Activated T-helper 2 cell treated with anti-CD3 and anti-CD28 coated beads, Interferon-gamma antibody, Interleukin-2, Interleukin-4, amounts not matched to agents 10 μg/mL and 5 μg/mL and 100 μg/mL, durations not matched to agents 14 hours and 24 hours and 36 hours (primary cell): ENCODE measurements around the gene MTCH1. TPM values are rescaled to one million over a fixed set of nuclear protein-coding genes. Genes with fewer than 3 reads are reported as not detected.
"Not testable (repeated sequence)": the region's sequence is repeated elsewhere in the genome, so short reads cannot be mapped to it uniquely, and the experiment has no call there.

Experiments used
- DNase-seq: peaks from one replicate; pipeline ENCODE4 v3.0.0; 2021; ENCODE audit warnings: low spot score
- H3K27ac Mint-ChIP-seq: one replicate; pipeline ENCODE4 v1.8.0; 2021; ENCODE audit warnings: mixed read lengths
- H3K27me3 Mint-ChIP-seq: one replicate; pipeline ENCODE4 v1.8.0; 2021; ENCODE audit warnings: low read depth, mixed read lengths
- H3K36me3 Mint-ChIP-seq: one replicate; pipeline ENCODE4 v1.8.0; 2021; ENCODE audit warnings: low read depth, mixed read lengths
- H3K4me1 Mint-ChIP-seq: one replicate; pipeline ENCODE4 v1.8.0; 2021; ENCODE audit warnings: low read depth, mixed read lengths
- H3K4me3 Mint-ChIP-seq: one replicate; pipeline ENCODE4 v1.8.0; 2021; ENCODE audit warnings: low read depth, mild to moderate bottlenecking, moderate library complexity, mixed read lengths
- H3K9me3 Mint-ChIP-seq: one replicate; pipeline ENCODE4 v1.8.0; 2021; ENCODE audit warnings: mixed read lengths
- intact Hi-C: fragments of 100-400 bp; cut with micrococcal nuclease; formaldehyde crosslinking; loops from one replicate; pipeline ENCODE4 v1.15.1; 2023
- total RNA-seq: library from RNA; stranded (reverse); gene quantifications from 2 replicates; pipeline ENCODE4 v1.2.3, GENCODE V29; 2022

Gene MTCH1
- total RNA-seq, 1 donor from 2014 or later, result 117 TPM

- no peak overlapping the region for H3K27ac Mint-ChIP-seq
- DNase-seq, result no peak
- intact Hi-C loops, result no loop called here
- peaks cover 23% of the 10 kb centered on the region for H3K27me3 Mint-ChIP-seq
- H3K4me3 Mint-ChIP-seq, result no peak overlapping the region
- peaks cover 39% of the 10 kb centered on the region for H3K4me1 Mint-ChIP-seq
- H3K9me3 Mint-ChIP-seq, result no peaks in the 10 kb centered on the region
- H3K36me3 Mint-ChIP-seq, result no peaks in the 10 kb centered on the region
Observed at GRCh38 chr6:36956446-36956820, 29.6 kb downstream of the MTCH1 start.

- H3K36me3 Mint-ChIP-seq, result no peaks in the 10 kb centered on the region
- intact Hi-C loops, result no loop called here
- no peak overlapping the region for H3K27ac Mint-ChIP-seq
- DNase-seq, result no peak
- peaks cover 23% of the 10 kb centered on the region for H3K27me3 Mint-ChIP-seq
- H3K4me3 Mint-ChIP-seq, result no peak overlapping the region
- H3K4me1 Mint-ChIP-seq, result peaks cover 34% of the 10 kb centered on the region
- H3K9me3 Mint-ChIP-seq, result no peaks in the 10 kb centered on the region
Observed at GRCh38 chr6:36955671-36956445, 30.1 kb downstream of the MTCH1 start.

DNA sequence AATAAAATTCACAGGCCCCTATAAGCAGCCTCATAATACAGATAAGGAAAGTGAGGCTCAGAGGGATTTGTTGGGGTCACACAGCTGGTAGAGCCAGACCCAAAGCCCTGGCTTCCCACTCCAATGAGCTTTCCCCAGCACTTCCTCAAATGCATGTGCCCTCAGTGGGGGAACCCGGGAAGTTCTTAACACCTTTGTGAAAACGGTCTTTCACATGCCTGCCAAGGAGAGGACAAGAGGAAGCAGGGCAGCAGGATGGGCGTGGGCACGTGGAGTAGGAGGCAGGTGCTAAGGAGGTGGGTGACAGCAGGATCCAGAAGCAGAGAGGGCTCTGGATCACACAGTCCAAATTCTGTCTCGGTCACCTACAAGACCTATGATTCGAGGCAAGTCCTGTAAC is 30.9 kb downstream of the MTCH1 start:
- intact Hi-C loops, result no loop called here
- no peak for DNase-seq
- Mint-ChIP-seq H3K4me1 (peaks cover 29% of the 10 kb centered on the region), H3K27me3 (peaks cover 25% of the 10 kb centered on the region), H3K36me3 (no peaks in the 10 kb centered on the region), H3K27ac (no peak overlapping the region), H3K4me3 (no peak overlapping the region), H3K9me3 (no peaks in the 10 kb centered on the region)

GRCh38 chr6:36954262-36954931 is 31.6 kb downstream of the MTCH1 start, which contains the start of gene PI16:
PI16 (plus strand) TSS chr6:36954738; CDS start chr6:36954761, 23 bp downstream.
- no peak for DNase-seq
- no peaks in the 10 kb centered on the region for H3K9me3 Mint-ChIP-seq
- H3K27me3 Mint-ChIP-seq, result peaks cover 28% of the 10 kb centered on the region
- intact Hi-C loops, result loop anchor here (1.0 kb wide), 1 partner anchor 42 kb away; no protein-coding TSS in a partner anchor
- H3K4me3 Mint-ChIP-seq, result no peak within 1 kb of the TSS
- H3K36me3 Mint-ChIP-seq, result no peaks in the 10 kb centered on the region
- H3K27ac Mint-ChIP-seq, result no peak within 1 kb of the TSS
- peaks cover 34% of the 10 kb centered on the region for H3K4me1 Mint-ChIP-seq

- Mint-ChIP-seq H3K9me3 (no peaks in the 10 kb centered on the region), H3K4me3 (no peak overlapping the region), H3K27ac (no peak overlapping the region), H3K4me1 (peaks cover 38% of the 10 kb centered on the region), H3K27me3 (peaks cover 30% of the 10 kb centered on the region), H3K36me3 (no peaks in the 10 kb centered on the region)
- no peak for DNase-seq
- intact Hi-C loops, result loop anchor here (1.0 kb wide), 1 partner anchor 42 kb away; no protein-coding TSS in a partner anchor
Observed at GRCh38 chr6:36953931-36954261, 32.1 kb downstream of the MTCH1 start.

DNA sequence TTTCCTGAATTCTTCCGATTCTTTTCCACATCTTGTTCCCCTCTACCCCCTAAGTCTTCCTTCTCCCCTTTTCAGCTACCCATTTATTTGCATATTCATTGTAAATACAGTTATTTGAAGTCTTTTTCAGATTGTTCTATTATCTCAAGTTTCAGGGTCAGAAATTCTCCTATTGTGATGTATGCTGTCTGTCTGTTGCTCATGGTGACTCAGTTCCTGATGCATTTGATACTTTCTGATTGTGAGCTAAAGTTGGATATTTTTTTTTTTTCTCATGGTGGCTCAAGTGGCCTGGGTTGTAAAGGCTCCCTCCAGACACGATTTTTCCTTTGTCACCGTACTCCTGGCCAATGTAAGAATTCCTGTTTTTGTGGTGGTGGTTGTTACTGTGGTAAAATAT is 36.4 kb downstream of the MTCH1 start:
- H3K9me3 Mint-ChIP-seq, result no peaks in the 10 kb centered on the region
- no peak for DNase-seq
- H3K36me3 Mint-ChIP-seq, result no peaks in the 10 kb centered on the region
- no peak overlapping the region for H3K27ac Mint-ChIP-seq
- H3K4me3 Mint-ChIP-seq, result no peak overlapping the region
- intact Hi-C loops, result no loop called here
- peaks cover 35% of the 10 kb centered on the region for H3K4me1 Mint-ChIP-seq
- peaks cover 11% of the 10 kb centered on the region for H3K27me3 Mint-ChIP-seq

DNA sequence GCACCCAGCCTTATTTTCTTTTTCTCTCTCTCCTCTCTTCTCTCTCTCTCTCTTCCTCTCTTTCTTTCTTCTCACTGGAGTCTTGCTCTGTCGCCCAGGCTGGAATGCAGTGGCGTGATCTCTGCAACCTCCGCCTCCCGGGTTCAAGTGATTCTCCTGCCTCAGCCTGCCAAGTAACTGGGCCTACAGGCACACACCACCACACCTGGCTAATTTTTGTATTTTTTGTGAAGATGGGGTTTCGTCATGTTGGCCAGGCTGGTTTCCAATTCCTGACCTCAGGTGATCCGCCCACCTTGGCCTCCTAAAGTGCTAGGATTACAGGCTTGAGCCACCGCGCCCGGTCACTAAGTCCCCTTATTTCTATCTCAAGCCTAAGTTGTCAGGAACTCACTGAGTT is 36.9 kb downstream of the MTCH1 start:
- H3K27me3 Mint-ChIP-seq, result peaks cover 11% of the 10 kb centered on the region
- intact Hi-C loops, H3K36me3 Mint-ChIP-seq, DNase-seq, H3K4me3 Mint-ChIP-seq, H3K9me3 Mint-ChIP-seq, H3K27ac Mint-ChIP-seq: not testable (repeated sequence)
- H3K4me1 Mint-ChIP-seq, result peaks cover 31% of the 10 kb centered on the region

DNA sequence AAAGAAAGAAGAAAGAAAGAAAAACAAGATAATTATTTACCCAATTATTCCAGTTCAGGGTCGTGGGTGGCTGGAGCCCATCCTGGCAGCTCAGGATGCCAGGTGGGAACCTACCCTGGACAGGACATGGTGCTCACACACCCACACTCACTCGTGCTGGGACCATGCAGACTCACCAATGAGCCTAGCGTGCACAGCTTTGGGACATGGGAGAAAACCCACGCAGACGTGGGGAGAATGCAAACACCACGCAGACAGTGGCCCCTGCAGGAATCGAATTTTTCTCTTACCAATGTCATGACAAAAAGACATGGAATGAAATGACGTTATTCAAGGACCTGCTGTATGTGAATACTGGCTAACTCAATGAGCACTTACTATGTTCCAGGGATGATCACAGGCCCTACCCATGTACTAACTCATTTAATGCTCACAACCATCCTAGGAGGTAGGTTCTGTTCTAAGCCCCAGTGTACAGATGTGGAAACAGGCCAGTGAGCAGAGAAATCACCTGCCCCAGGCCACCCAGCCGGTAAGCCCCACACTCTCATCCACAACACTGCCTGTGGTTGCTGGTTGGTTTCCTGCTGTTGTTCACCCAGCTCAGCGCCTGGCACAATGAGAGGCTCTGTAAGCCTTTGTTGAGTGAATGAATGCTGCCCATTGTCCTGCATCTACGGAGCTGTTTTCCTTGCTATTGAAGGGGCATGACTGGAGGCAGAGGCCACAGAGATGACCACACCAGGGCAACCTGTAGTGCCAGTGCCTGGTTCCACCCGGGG is 38.2 kb downstream of the MTCH1 start:
- peaks cover 26% of the 10 kb centered on the region for H3K4me1 Mint-ChIP-seq
- no peaks in the 10 kb centered on the region for H3K36me3 Mint-ChIP-seq
- H3K27me3 Mint-ChIP-seq, result peaks cover 16% of the 10 kb centered on the region
- intact Hi-C loops, result no loop called here
- DNase-seq, result no peak
- H3K4me3 Mint-ChIP-seq, result no peak overlapping the region
- no peaks in the 10 kb centered on the region for H3K9me3 Mint-ChIP-seq
- no peak overlapping the region for H3K27ac Mint-ChIP-seq

- H3K4me3 Mint-ChIP-seq, result no peak overlapping the region
- H3K4me1 Mint-ChIP-seq, result peaks cover 26% of the 10 kb centered on the region
- no peaks in the 10 kb centered on the region for H3K9me3 Mint-ChIP-seq
- H3K27ac Mint-ChIP-seq, result no peak overlapping the region
- intact Hi-C loops, result no loop called here
- peaks cover 18% of the 10 kb centered on the region for H3K27me3 Mint-ChIP-seq
- DNase-seq, result no peak
- no peaks in the 10 kb centered on the region for H3K36me3 Mint-ChIP-seq
Observed at GRCh38 chr6:36946526-36946925, 39.5 kb downstream of the MTCH1 start.

- peaks cover 28% of the 10 kb centered on the region for H3K4me1 Mint-ChIP-seq
- no peak for DNase-seq
- intact Hi-C loops, result no loop called here
- H3K36me3 Mint-ChIP-seq, result no peaks in the 10 kb centered on the region
- no peak overlapping the region for H3K4me3 Mint-ChIP-seq
- no peak overlapping the region for H3K27ac Mint-ChIP-seq
- H3K27me3 Mint-ChIP-seq, result peaks cover 17% of the 10 kb centered on the region
- H3K9me3 Mint-ChIP-seq, result no peaks in the 10 kb centered on the region
Observed at GRCh38 chr6:36945301-36945700, 40.7 kb downstream of the MTCH1 start.

DNA sequence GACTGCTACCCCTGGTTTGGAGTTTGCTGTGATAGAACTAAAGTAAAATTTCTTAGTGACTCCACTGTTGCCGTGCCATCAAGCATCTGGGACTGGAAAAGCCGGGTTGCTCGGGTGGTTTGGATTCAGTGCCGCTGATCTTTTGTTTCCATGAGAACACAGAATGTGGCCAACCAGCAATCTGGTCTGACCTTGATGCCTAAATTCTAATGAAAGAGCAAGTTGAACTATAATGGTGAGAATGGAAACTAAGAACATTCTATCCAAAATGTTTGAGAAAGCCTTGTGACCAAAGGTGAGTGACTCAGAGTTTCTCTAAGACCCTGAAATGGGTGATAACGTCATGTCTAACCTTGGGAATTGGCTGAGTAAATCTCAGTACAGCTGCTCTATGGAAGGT is 41.3 kb downstream of the MTCH1 start:
- no peak overlapping the region for H3K27ac Mint-ChIP-seq
- no peak for DNase-seq
- H3K36me3 Mint-ChIP-seq, result no peaks in the 10 kb centered on the region
- H3K9me3 Mint-ChIP-seq, result no peaks in the 10 kb centered on the region
- H3K27me3 Mint-ChIP-seq, result peaks cover 21% of the 10 kb centered on the region
- intact Hi-C loops, result no loop called here
- peaks cover 26% of the 10 kb centered on the region for H3K4me1 Mint-ChIP-seq
- H3K4me3 Mint-ChIP-seq, result no peak overlapping the region

- DNase-seq, H3K4me3 Mint-ChIP-seq, H3K36me3 Mint-ChIP-seq, H3K27ac Mint-ChIP-seq, H3K9me3 Mint-ChIP-seq, intact Hi-C loops: not testable (repeated sequence)
- H3K27me3 Mint-ChIP-seq, result peaks cover 23% of the 10 kb centered on the region
- H3K4me1 Mint-ChIP-seq, result peaks cover 14% of the 10 kb centered on the region
Observed at GRCh38 chr6:36942329-36942728, 43.7 kb downstream of the MTCH1 start.

- H3K36me3 Mint-ChIP-seq, H3K27ac Mint-ChIP-seq, H3K4me3 Mint-ChIP-seq, H3K9me3 Mint-ChIP-seq, intact Hi-C loops, DNase-seq: not testable (repeated sequence)
- Mint-ChIP-seq H3K27me3 (peaks cover 26% of the 10 kb centered on the region), H3K4me1 (peaks cover 13% of the 10 kb centered on the region)
Observed at GRCh38 chr6:36941561-36941960, 44.4 kb downstream of the MTCH1 start.
